LNCAP (cell line): Measurements from ENCODE around the gene TRAF3.

Experiments used
- CTCF ChIP-seq: fragments of 450-650 bp; IDR thresholded peaks from 2 replicates; pipeline ENCODE4 v1.5.1; 2017; ENCODE audit warnings: mild to moderate bottlenecking

The TRAF3 gene

DNA sequence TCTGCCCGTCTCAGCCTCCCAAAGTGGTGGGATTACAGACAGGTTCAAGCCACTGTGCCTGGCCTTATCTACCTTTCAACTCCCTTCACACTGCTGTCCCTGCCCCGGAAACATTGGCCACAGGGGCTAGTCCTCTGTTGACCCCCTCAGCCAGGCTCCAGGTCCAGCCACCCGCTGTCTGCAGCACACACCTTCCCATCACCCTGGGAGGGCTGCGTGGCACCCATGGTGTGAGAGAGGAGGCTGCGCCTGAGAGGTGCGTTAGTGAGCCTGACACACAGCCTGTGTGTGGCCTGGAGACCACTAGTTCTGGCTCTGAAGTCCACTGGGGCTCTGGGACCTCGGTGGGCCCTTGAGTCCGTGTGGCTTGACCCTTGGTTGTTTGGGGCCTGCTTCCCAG, 28.4 kb upstream of the TRAF3 start:
- no peak for TF ChIP-seq CTCF

DNA sequence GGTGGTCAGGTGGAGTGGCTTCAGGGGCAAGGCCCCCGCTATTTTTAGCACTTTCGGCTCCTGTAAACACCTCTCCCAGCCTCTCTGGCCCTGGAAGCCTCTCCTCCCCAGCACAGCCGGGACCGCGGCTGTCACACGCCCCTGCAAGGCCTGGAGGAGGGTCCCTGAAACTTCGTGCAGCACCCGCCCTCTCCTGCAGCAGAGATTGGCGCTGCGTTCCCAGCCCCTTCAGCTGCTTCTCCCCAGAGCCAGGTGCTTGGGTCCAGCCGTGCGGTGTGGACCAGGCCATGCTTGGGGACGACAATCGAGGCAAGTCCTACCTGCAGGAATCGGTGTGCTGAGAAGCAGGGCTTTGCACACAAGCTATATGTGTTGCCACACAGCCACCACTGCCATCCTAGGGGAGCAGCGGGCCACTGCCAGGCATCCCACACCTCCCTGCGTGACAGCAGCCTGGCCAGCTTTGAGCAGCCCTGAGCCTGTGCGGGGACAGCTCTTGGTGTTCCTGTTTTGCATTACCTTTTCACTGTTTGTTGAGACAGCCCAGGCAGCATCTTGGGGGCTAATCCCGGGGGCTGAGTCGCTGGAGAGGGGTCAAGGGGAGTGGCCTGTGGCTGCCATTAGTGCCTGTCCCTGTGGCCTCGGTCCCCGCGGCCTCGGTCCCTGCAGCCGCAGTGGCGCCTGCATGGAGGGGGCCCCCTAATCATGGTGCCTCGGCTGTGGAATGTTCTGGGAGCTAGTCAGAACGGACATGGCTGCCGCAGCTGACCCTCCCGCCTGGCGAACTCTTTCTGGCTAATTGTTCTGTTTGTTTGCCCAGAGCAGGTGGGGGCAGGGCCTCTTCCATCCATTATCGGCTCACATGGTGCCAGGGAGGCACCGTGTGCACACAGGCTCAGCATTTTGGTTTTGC, 27.6 kb upstream of the TRAF3 start:
- TF ChIP-seq CTCF: no peak

- no peak for TF ChIP-seq CTCF
Measured at GRCh38 chr14:102750376-102750775, 26.9 kb upstream of the TRAF3 start.

DNA sequence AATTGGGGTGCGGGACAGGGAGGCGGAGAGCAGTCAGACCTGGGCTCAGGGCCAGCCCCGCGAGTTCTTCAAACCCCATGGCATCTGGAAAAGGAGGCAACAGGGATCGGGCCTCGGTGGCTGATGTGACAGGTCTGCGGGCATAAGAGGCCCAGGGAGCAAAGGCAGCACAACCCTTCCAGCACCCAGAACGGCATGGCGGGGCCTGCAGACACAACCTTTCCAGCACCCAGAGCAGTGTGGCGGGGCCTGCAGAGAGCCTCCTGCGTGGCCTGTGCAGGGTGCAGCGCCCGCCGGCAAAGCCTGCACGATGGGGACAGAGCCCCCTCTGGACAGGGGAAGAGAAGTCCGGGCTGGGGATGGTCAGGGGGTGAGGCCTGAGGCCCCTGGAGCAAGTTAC, 26.2 kb upstream of the TRAF3 start:
- no peak for TF ChIP-seq CTCF

- no peak for TF ChIP-seq CTCF
Measured at GRCh38 chr14:102752239-102752847, 24.9 kb upstream of the TRAF3 start.

GRCh38 chr14:102754370-102755262, 22.6 kb upstream of the TRAF3 start:
- TF ChIP-seq CTCF: no peak

DNA sequence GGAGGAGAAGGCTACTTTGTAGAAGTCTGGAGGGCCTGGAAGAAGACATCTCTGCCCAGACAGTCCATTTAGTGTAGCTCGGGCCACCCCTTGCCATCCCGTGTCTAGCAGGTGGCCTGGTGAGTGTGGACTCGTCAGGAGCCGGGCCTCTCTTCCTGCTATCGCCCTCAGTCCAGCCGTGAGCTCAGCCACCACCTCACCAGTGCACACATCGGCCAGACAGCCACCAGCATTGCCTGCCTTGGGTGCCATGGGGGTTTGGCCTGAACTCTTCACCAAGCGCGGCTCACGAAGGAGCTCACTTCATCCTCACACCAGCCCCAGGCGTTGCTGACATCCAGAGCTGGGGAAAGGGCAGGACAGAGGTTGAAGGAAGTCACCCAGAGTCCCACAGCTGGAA, 19.6 kb upstream of the TRAF3 start:
- no peak for TF ChIP-seq CTCF
